ENCODE data around the gene TMEM125. TPM values are rescaled to one million over a fixed set of nuclear protein-coding genes. Genes with fewer than 3 reads are reported as not detected.

Gene TMEM125
- polyA plus RNA-seq, 3 donors: not detected

GRCh38 chr1:43221797-43222196 lies 48.0 kb upstream of the TMEM125 start:
- Histone ChIP-seq H3K9ac (ENCODE audit: insufficient read depth, low read length, poor library complexity, severe bottlenecking) (no peak overlapping the region), H2AFZ (ENCODE audit: insufficient read depth, low read depth, low read length, poor library complexity, severe bottlenecking) (no peak overlapping the region), H3K79me2 (ENCODE audit: insufficient read depth, low read length) (no peaks in the 10 kb centered on the region), H3K4me2 (replicated peaks; ENCODE audit: extremely low read depth, low read length, poor library complexity, severe bottlenecking) (no peak overlapping the region), H4K20me1 (ENCODE audit: insufficient read depth, low read length) (no peaks in the 10 kb centered on the region), H3K9me3 (replicated peaks in 1 of 2; ENCODE audit: control insufficient read depth in 1 of 2, insufficient read depth in 1 of 2, low read length in 2 of 2) (no peaks in the 10 kb centered on the region), H3K4me3 (replicated peaks in 1 of 3; ENCODE audit: low read depth in 2 of 3, low read length in 3 of 3) (no peak overlapping the region), H3K4me1 (ENCODE audit: control insufficient read depth in 1 of 2, insufficient read depth in 2 of 2, low read length in 2 of 2) (peaks cover 10 to 11% of the 10 kb centered on the region in 2 donors), H3K27me3 (ENCODE audit: control insufficient read depth in 2 of 2, insufficient read depth in 2 of 2, low read length in 2 of 2) (no peaks in the 10 kb centered on the region), H3K36me3 (replicated peaks in 1 of 2; ENCODE audit: control insufficient read depth in 1 of 2, insufficient read depth in 2 of 2, low read length in 2 of 2) (no peaks in the 10 kb centered on the region), H3K27ac (ENCODE audit: low read depth in 1 of 2, low read length in 2 of 2) (no peak overlapping the region)
- Mint-ChIP-seq H3K4me3 (no peak overlapping the region), H3K36me3 (no peaks in the 10 kb centered on the region), H3K27ac (no peak overlapping the region), H3K4me1 (peaks cover 15% of the 10 kb centered on the region), H3K27me3 (ENCODE audit: low read depth in 3 of 3) (peaks cover 0 to 2% (median 0%) of the 10 kb centered on the region in 3 donors), H3K9me3 (no peaks in the 10 kb centered on the region)
- no peak for DNase-seq
- WGBS (ENCODE audit: insufficient coverage): no CpG with 5 or more reads among the region's 1 CpG
- no peak for TF ChIP-seq CTCF (IDR thresholded peaks at IDR 0.05)
- intact Hi-C loops (cut with micrococcal nuclease): no loop called here

- Histone ChIP-seq H3K4me2 (replicated peaks; ENCODE audit: extremely low read depth, low read length, poor library complexity, severe bottlenecking) (no peak overlapping the region), H3K27me3 (ENCODE audit: control insufficient read depth in 2 of 2, insufficient read depth in 2 of 2, low read length in 2 of 2) (no peaks in the 10 kb centered on the region), H3K4me3 (replicated peaks in 1 of 3; ENCODE audit: low read depth in 2 of 3, low read length in 3 of 3) (no peak overlapping the region), H2AFZ (ENCODE audit: insufficient read depth, low read depth, low read length, poor library complexity, severe bottlenecking) (no peak overlapping the region), H3K9me3 (replicated peaks in 1 of 2; ENCODE audit: control insufficient read depth in 1 of 2, insufficient read depth in 1 of 2, low read length in 2 of 2) (no peaks in the 10 kb centered on the region), H3K9ac (ENCODE audit: insufficient read depth, low read length, poor library complexity, severe bottlenecking) (no peak overlapping the region), H4K20me1 (ENCODE audit: insufficient read depth, low read length) (no peaks in the 10 kb centered on the region), H3K36me3 (replicated peaks in 1 of 2; ENCODE audit: control insufficient read depth in 1 of 2, insufficient read depth in 2 of 2, low read length in 2 of 2) (no peaks in the 10 kb centered on the region), H3K27ac (ENCODE audit: low read depth in 1 of 2, low read length in 2 of 2) (no peak overlapping the region), H3K79me2 (ENCODE audit: insufficient read depth, low read length) (no peaks in the 10 kb centered on the region), H3K4me1 (ENCODE audit: control insufficient read depth in 1 of 2, insufficient read depth in 2 of 2, low read length in 2 of 2) (peaks cover 10 to 11% of the 10 kb centered on the region in 2 donors)
- intact Hi-C loops (cut with micrococcal nuclease): no loop called here
- 92% methylated on average over 2 of the region's 9 CpGs for WGBS (ENCODE audit: insufficient coverage)
- peak overlapping the region in 1 of 7 donors; percentile 3 for H3K27ac Mint-ChIP-seq
- no peak for TF ChIP-seq CTCF (IDR thresholded peaks at IDR 0.05)
- H3K27me3 Mint-ChIP-seq (ENCODE audit: low read depth in 3 of 3): peaks cover 0 to 2% (median 0%) of the 10 kb centered on the region in 3 donors
- peaks cover 15% of the 10 kb centered on the region for H3K4me1 Mint-ChIP-seq
- DNase-seq: no peak
- H3K36me3 Mint-ChIP-seq: no peaks in the 10 kb centered on the region
- no peak overlapping the region for H3K4me3 Mint-ChIP-seq
- no peaks in the 10 kb centered on the region for H3K9me3 Mint-ChIP-seq
These were observed 46.9 kb upstream of the TMEM125 start for GRCh38 chr1:43222879-43223278.

Data from CD14-positive monocyte (primary cell).